ENCODE data around the gene PALS2.
A peak's percentile ranks its signal among the peaks of the same experiment; 100 is the strongest.

Gene PALS2

DNA sequence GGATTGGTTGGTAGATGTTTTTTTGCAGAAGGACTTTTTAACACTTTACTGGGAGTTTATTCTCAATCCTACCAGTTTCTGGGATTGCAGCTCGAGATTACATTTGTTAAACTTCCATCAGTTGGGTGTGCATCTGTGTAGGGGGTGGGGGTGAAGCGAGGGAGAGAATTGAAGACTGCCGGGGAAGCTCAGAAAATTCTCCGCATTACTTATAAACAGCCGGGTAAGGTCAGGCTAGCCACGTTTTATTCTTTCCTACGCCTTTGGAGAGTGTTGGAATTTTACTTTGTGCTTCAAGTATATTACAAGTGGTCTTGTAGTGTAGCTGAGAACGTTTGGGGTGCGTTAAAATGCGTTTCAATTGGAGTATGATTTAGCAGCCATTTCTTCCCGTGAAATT, 1.1 kb downstream of the PALS2 start:
- DNase-seq (ENCODE audit: low spot score in 2 of 2) (no peak), ATAC-seq (no peak)
- Mint-ChIP-seq H3K4me3 (peak overlapping the region; percentile 89), H3K36me3 (no peaks in the 10 kb centered on the region), H3K4me1 (peaks cover 29% of the 10 kb centered on the region), H3K27ac (peak overlapping the region; percentile 76), H3K9me3 (no peaks in the 10 kb centered on the region)

DNA sequence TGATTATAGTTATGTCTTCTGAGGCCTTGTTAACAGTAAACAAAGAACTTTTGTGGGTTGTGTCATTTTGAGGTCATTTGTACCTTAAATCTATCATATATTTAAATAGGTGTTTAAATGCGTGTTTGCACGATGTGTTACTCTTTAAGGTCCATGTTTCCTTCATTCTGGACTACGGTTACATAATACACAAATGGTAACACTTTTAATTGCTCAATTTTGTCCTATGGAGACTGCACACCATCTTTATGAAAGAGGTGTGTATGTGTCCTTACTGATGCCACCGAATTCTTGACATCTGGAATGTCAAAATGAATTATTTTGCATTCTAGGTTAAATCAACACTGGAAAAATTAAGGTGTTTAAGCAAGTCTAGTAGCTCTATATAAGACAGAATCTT, 1.7 kb downstream of the PALS2 start:
- Mint-ChIP-seq H3K27ac (no peak overlapping the region), H3K4me3 (peak overlapping the region; percentile 89), H3K4me1 (peaks cover 29% of the 10 kb centered on the region), H3K9me3 (no peaks in the 10 kb centered on the region), H3K36me3 (no peaks in the 10 kb centered on the region)
- ATAC-seq (no peak), DNase-seq (ENCODE audit: low spot score in 2 of 2) (no peak)

GRCh38 chr7:24576171-24577025, 3.1 kb downstream of the PALS2 start:
- peaks cover 29% of the 10 kb centered on the region for H3K4me1 Mint-ChIP-seq
- DNase-seq (ENCODE audit: low spot score in 2 of 2), result no peak
- no peak overlapping the region for H3K4me3 Mint-ChIP-seq

DNA sequence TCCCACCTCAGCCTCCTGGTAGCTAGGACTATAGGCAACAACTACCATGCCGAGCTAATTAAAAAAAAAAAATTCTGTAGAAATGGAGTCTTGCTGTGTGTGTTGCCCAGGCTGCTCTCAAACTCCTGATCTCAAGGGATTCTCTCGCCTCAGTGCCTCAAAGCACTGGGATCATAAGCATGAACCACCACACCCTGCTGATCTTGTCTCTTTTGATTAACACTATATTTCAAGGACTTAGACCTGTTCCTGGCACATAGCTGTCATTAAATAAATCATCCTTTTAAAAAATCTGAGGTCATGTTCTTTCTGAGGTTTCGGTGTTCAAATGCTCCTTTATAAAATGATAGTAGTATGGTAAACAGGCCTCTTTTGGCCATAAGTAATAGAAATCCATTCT, 4.8 kb downstream of the PALS2 start:
- Mint-ChIP-seq H3K36me3 (no peaks in the 10 kb centered on the region), H3K4me3 (no peak overlapping the region), H3K4me1 (peaks cover 20% of the 10 kb centered on the region), H3K9me3 (no peaks in the 10 kb centered on the region), H3K27ac (no peak overlapping the region)
- DNase-seq (ENCODE audit: low spot score in 2 of 2) (no peak), ATAC-seq (no peak)

More at GRCh38 chr7:24576171-24577025, 3.1 kb downstream of the PALS2 start:
- no peak overlapping the region for H3K27ac Mint-ChIP-seq
- H3K36me3 Mint-ChIP-seq, result no peaks in the 10 kb centered on the region
- H3K9me3 Mint-ChIP-seq, result no peaks in the 10 kb centered on the region
- ATAC-seq, result no peak

DNA sequence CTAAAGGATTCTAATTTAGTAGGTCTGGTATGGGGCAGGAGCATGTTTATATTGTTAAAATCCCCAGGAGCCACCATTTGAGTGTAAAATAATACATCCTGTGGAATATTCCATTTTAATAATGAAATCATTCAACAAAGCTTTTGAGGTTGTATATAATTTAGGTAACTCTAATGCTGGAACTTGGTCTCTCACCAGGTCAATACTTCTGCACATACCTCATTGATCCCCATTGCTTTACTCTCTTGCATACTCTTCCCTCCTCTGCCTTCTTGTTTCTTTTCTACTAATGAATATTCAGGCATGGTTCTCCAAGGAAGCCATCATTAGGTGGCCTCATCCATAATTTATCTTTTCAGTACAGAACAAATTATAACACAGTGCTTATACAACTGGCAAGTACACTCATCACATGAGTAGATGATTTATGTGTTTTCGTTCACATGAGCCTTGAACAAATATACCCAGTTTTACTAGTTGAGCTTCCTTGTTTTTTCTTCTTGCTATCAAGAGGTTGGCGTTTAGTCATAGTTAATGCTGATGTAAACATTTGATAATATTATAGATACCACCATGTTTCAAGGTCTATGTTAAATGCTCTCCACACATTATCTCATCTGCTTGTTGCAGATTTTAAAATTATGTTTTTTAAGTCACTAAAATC, 7.2 kb downstream of the PALS2 start:
- Mint-ChIP-seq H3K36me3 (no peaks in the 10 kb centered on the region), H3K27ac (no peak overlapping the region), H3K4me1 (peaks cover 8% of the 10 kb centered on the region), H3K9me3 (no peaks in the 10 kb centered on the region), H3K4me3 (no peak overlapping the region)
- DNase-seq (ENCODE audit: low spot score in 2 of 2) (no peak), ATAC-seq (no peak)

DNA sequence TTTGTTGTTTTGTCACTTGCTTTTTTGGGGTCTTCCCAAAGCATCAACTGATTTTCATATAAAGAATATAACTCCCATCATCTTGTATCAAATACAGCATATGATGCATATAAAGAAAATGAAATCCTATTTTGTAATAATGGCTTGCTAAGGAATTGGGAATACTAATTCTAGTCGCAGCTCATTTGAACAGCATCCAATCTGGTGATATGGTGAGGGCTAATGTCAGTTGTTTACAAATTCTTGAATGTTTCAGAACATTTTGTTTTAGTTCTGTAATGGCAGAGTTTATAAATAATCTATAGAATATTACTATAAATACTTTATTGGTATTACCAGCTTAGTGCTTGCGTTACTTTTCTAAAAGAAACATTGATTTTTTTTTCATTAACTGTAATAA, 8.9 kb downstream of the PALS2 start:
- Mint-ChIP-seq H3K27ac (no peak overlapping the region), H3K4me3 (no peak overlapping the region), H3K9me3 (no peaks in the 10 kb centered on the region), H3K36me3 (no peaks in the 10 kb centered on the region), H3K4me1 (no peaks in the 10 kb centered on the region)
- ATAC-seq, result no peak
- no peak for DNase-seq (ENCODE audit: low spot score in 2 of 2)

DNA sequence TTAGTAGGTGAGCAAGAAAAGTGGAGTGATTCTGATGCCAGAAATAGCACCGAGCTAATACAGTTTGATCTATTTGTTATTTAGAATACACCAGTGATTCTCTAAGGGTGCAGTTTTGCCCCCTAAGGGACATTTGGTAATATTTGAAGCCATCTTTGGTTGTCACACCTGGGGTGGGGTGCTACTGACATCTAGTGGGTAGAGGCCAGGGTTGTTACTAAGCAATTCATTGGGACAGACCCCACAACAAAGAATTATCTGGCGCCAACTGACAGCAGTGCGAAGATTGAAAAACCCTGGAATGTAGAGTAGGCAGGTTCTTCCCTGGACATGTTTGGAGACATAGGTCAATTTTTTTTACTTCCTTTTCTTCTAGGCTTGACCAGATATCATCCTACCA, 14.6 kb downstream of the PALS2 start:
- Mint-ChIP-seq H3K4me3 (no peak overlapping the region), H3K4me1 (peaks cover 11% of the 10 kb centered on the region), H3K36me3 (no peaks in the 10 kb centered on the region), H3K27ac (no peak overlapping the region), H3K9me3 (no peaks in the 10 kb centered on the region)
- DNase-seq (ENCODE audit: low spot score in 2 of 2) (peak; percentile 5 to 63), ATAC-seq (peak; percentile 72)

DNA sequence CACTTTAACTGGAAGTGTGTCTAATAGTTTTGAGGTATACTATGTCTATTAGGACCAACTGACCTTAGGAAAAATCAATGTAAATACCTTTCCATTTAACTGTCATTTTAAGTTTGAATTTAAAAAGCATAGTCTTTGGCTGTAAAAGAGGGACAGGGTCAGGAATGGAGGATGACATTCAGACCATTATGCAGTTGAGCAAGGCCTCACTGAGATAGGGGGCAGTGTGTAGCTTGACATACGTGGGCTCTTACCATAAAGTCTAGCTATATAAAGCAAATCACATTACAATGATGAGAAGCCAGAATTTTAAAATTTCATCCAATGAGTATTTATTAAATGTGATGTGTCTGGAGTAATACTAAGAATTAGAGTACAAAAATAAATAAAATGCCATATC, 17.9 kb downstream of the PALS2 start:
- ATAC-seq (no peak), DNase-seq (ENCODE audit: low spot score in 2 of 2) (no peak)
- Mint-ChIP-seq H3K4me1 (peaks cover 11% of the 10 kb centered on the region), H3K4me3 (no peak overlapping the region), H3K36me3 (no peaks in the 10 kb centered on the region), H3K9me3 (no peaks in the 10 kb centered on the region), H3K27ac (no peak overlapping the region)

GRCh38 chr7:24595671-24596418, 22.6 kb downstream of the PALS2 start:
- Mint-ChIP-seq H3K4me3 (no peak overlapping the region), H3K36me3 (no peaks in the 10 kb centered on the region), H3K27ac (no peak overlapping the region), H3K9me3 (no peaks in the 10 kb centered on the region), H3K4me1 (peaks cover 6% of the 10 kb centered on the region)
- DNase-seq (ENCODE audit: low spot score in 2 of 2), result no peak
- ATAC-seq, result peak; percentile 71

- H3K9me3 Mint-ChIP-seq, result peaks cover 2% of the 10 kb centered on the region
- ATAC-seq, result peak; percentile 85
- no peak overlapping the region for H3K4me3 Mint-ChIP-seq
- H3K4me1 Mint-ChIP-seq, result peaks cover 14% of the 10 kb centered on the region
- no peaks in the 10 kb centered on the region for H3K36me3 Mint-ChIP-seq
- no peak for DNase-seq (ENCODE audit: low spot score in 2 of 2)
- no peak overlapping the region for H3K27ac Mint-ChIP-seq
Measured at GRCh38 chr7:24597014-24597413, 23.8 kb downstream of the PALS2 start.

DNA sequence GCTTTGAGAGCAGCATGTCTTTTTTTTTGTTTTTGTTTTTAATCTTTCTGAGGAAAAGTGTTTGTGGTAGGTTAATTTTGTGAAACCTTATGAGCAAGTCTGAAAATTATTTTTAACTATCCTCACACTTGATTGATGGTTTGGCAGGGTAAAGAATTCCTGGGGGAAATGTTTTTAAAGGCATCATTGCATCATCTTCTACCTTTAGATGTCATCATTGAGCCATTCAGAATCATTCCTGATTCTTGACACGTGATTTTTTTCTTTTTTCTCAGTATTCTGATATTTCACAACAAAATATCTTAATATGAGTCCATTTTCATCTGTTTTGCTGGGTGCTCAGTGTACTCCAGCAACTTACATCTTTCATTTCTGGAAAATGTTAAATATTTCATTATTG, 28.3 kb downstream of the PALS2 start:
- Mint-ChIP-seq H3K4me1 (peaks cover 19% of the 10 kb centered on the region), H3K36me3 (no peaks in the 10 kb centered on the region), H3K4me3 (no peak overlapping the region), H3K9me3 (peaks cover 12% of the 10 kb centered on the region), H3K27ac (no peak overlapping the region)
- DNase-seq (ENCODE audit: low spot score in 2 of 2) (no peak), ATAC-seq (no peak)

DNA sequence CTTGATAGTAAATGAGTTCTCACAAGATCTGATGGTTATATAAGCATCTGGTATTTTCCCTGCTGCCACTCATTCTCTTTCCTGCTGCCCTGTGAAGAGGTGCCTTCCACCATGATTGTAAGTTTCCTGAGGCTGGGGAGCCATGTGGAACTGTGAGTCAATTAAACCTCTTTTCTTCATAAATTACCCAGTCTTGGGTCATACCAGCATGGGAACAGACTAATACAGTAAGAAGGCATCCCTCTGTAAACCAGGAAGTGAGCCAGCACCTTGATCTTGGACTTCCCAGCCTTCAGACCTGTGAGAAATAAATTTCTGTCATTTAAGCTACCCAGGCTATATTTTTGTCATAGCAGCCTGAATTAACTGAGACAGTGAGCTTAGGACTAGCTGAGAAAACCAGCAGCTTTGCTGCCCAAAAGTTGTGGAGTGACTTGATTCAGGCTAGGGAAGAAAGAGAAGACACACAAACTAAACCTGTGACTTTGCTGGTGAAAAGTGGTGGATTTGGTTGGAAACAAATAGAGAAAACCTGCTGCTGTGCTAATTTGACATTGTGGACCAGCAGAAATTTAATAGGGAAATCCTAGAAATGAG, 29.7 kb downstream of the PALS2 start:
- Mint-ChIP-seq H3K36me3 (no peaks in the 10 kb centered on the region), H3K4me1 (peaks cover 19% of the 10 kb centered on the region), H3K4me3 (no peak overlapping the region), H3K27ac (no peak overlapping the region), H3K9me3 (peaks cover 12% of the 10 kb centered on the region)
- ATAC-seq (no peak), DNase-seq (ENCODE audit: low spot score in 2 of 2) (no peak)

DNA sequence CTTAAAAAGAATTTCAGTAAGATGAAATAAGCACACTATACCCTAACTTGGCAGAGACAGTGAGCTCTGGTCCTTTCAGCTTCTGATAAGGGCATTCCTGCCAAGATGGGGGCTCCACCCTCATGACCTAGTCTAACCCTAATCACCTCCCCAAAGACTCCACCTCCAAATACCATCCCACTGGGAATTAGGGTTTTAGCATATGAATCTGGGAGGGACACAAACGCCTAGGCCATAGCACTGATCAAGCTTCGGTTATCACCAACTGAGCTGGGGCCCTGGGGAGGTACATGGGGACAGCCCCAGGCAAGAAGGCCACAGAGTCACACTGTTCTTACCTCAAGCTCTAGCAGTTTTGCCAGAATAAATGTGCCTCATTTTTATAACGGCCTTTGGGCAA, 31.4 kb downstream of the PALS2 start:
- Mint-ChIP-seq H3K4me3 (no peak overlapping the region), H3K36me3 (no peaks in the 10 kb centered on the region), H3K27ac (no peak overlapping the region), H3K9me3 (peaks cover 12% of the 10 kb centered on the region), H3K4me1 (peaks cover 28% of the 10 kb centered on the region)
- DNase-seq (ENCODE audit: low spot score in 2 of 2), result no peak
- ATAC-seq, result no peak

DNA sequence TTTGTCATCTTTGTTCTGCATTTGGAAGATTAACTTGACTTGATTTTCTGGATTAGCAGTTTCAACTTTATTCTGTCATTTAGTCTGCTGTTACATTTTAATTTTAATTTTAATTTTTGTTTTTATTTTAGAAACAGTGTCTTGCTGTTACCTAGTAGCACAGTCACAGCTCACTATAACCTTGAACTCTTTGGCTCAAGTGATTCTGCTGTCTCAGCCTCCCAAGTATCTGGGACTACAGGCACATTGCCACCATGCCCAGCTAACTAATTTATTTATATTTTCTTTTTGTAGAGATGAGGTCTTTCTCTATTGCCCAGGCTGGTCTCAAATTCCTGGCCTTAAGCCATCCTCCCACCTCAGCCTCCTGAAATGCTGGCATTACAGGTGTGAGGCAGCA, 35.3 kb downstream of the PALS2 start:
- H3K27ac Mint-ChIP-seq, result no peak overlapping the region
- H3K36me3 Mint-ChIP-seq, result no peaks in the 10 kb centered on the region
- H3K9me3 Mint-ChIP-seq, result no peaks in the 10 kb centered on the region
- DNase-seq (ENCODE audit: low spot score in 2 of 2) (no peak), ATAC-seq (no peak)
- H3K4me3 Mint-ChIP-seq, result no peak overlapping the region
- peaks cover 15% of the 10 kb centered on the region for H3K4me1 Mint-ChIP-seq

DNA sequence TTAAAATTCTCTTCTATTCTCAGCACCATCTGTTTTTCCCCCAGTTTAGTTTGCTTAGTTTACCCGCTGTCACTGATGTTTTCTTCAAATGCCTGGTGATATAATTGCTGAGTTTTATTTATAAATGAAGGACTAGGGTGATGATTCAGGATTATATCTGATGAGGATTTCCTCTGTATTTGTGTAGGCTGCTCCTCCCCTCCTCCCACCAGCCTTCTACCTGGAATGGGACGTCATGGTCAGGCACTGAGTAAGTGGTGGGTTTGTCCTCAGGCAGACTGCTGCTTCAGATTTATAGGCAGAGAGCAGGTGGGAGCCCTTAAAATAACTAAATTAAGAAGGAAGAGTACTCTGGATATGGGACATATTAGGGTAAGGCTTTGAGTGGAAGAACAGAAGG, 35.8 kb downstream of the PALS2 start:
- no peaks in the 10 kb centered on the region for H3K36me3 Mint-ChIP-seq
- DNase-seq (ENCODE audit: low spot score in 2 of 2), result no peak
- no peak overlapping the region for H3K4me3 Mint-ChIP-seq
- peaks cover 15% of the 10 kb centered on the region for H3K4me1 Mint-ChIP-seq
- ATAC-seq, result no peak
- no peak overlapping the region for H3K27ac Mint-ChIP-seq
- peaks cover 2% of the 10 kb centered on the region for H3K9me3 Mint-ChIP-seq
